Calu3 (cell line): ENCODE data around the gene RPP40. TPM values are rescaled to one million over a fixed set of nuclear protein-coding genes. Genes with fewer than 3 reads are reported as not detected.

ENCODE experiments used
- BruUV-seq: library from RNA; stranded (reverse); fragments of 400-500 nt; replicated peaks from 2 replicates; lab custom pipeline; 2021; lab: Mats Ljungman, UMichigan
- CTCF ChIA-PET: fragments of 300-600 bp; sonication (Branson Sonifier 250); formaldehyde crosslinking; loops from one replicate; lab custom pipeline; 2022; ENCODE audit warnings: antibody characterized with exemption; lab: Charles Lee
- DNase-seq: peaks from one replicate; pipeline ENCODE4 v3.0.0; 2022
- H3K27ac Mint-ChIP-seq: one replicate; pipeline ENCODE4 v1.8.0; 2022; ENCODE audit warnings: mixed read lengths; ENCODE audit not compliant: unreplicated experiment
- H3K27me3 Mint-ChIP-seq: one replicate; pipeline ENCODE4 v1.8.0; 2022; ENCODE audit warnings: mixed read lengths; ENCODE audit not compliant: unreplicated experiment
- H3K36me3 Mint-ChIP-seq: one replicate; pipeline ENCODE4 v1.8.0; 2022; ENCODE audit warnings: mild to moderate bottlenecking, moderate library complexity, mixed read lengths; ENCODE audit not compliant: insufficient read depth, unreplicated experiment
- H3K4me1 Mint-ChIP-seq: one replicate; pipeline ENCODE4 v1.8.0; 2022; ENCODE audit warnings: mild to moderate bottlenecking, low read depth, mixed read lengths; ENCODE audit not compliant: unreplicated experiment
- H3K4me3 Mint-ChIP-seq: one replicate; pipeline ENCODE4 v1.8.0; 2022; ENCODE audit warnings: mild to moderate bottlenecking, low read depth, moderate library complexity, mixed read lengths; ENCODE audit not compliant: unreplicated experiment
- H3K9me3 Mint-ChIP-seq: one replicate; pipeline ENCODE4 v1.8.0; 2022; ENCODE audit warnings: low read depth, mixed read lengths; ENCODE audit not compliant: unreplicated experiment
- CTCF ChIP-seq: fragments of 200-600 bp; IDR thresholded peaks from one replicate; pipeline ENCODE4 v1.8.0; 2022; ENCODE audit warnings: antibody characterized with exemption; ENCODE audit not compliant: unreplicated experiment
- intact Hi-C: fragments of 100-400 bp; cut with micrococcal nuclease; formaldehyde crosslinking; loops from one replicate; pipeline ENCODE4 v1.10.0; 2022; ENCODE audit not compliant: unreplicated experiment
- total RNA-seq: library from RNA; stranded (reverse); gene quantifications from 2 replicates; pipeline ENCODE4 v1.2.3, GENCODE V29; 2022

The RPP40 gene
- total RNA-seq, 1 experiment from 2014 or later, result 11.1 TPM

- Mint-ChIP-seq H3K4me1 (no peaks in the 10 kb centered on the region), H3K36me3 (no peaks in the 10 kb centered on the region), H3K4me3 (no peak overlapping the region), H3K27ac (no peak overlapping the region), H3K27me3 (no peaks in the 10 kb centered on the region), H3K9me3 (no peaks in the 10 kb centered on the region)
- no peak for TF ChIP-seq CTCF
- BruUV-seq, result no TSS peak
- DNase-seq, result no peak
- intact Hi-C loops, result no loop called here
- CTCF ChIA-PET, result no interaction called here
These were observed 38.6 kb upstream of the RPP40 start for GRCh38 chr6:5042436-5042835.

GRCh38 chr6:5041955-5042354 is 38.1 kb upstream of the RPP40 start:
- intact Hi-C loops, result no loop called here
- Mint-ChIP-seq H3K9me3 (no peaks in the 10 kb centered on the region), H3K4me3 (no peak overlapping the region), H3K4me1 (no peaks in the 10 kb centered on the region), H3K27me3 (no peaks in the 10 kb centered on the region), H3K36me3 (no peaks in the 10 kb centered on the region), H3K27ac (no peak overlapping the region)
- CTCF ChIA-PET, result no interaction called here
- no TSS peak for BruUV-seq
- TF ChIP-seq CTCF, result no peak
- DNase-seq, result no peak

- CTCF ChIA-PET, result no interaction called here
- no TSS peak for BruUV-seq
- DNase-seq, result no peak
- peaks cover 10% of the 10 kb centered on the region for H3K4me1 Mint-ChIP-seq
- H3K27ac Mint-ChIP-seq, result no peak overlapping the region
- no peaks in the 10 kb centered on the region for H3K27me3 Mint-ChIP-seq
- H3K9me3 Mint-ChIP-seq, result no peaks in the 10 kb centered on the region
- no peak overlapping the region for H3K4me3 Mint-ChIP-seq
- no peak for TF ChIP-seq CTCF
- no peaks in the 10 kb centered on the region for H3K36me3 Mint-ChIP-seq
- intact Hi-C loops, result no loop called here
These were observed 32.4 kb upstream of the RPP40 start for GRCh38 chr6:5036269-5036668.

- no peak overlapping the region for H3K4me3 Mint-ChIP-seq
- DNase-seq, result no peak
These were observed 30.9 kb upstream of the RPP40 start for GRCh38 chr6:5034736-5035135.

More at GRCh38 chr6:5034736-5035135, 30.9 kb upstream of the RPP40 start:
- BruUV-seq, result no TSS peak
- Mint-ChIP-seq H3K4me1 (peaks cover 10% of the 10 kb centered on the region), H3K27me3 (no peaks in the 10 kb centered on the region), H3K36me3 (no peaks in the 10 kb centered on the region), H3K9me3 (no peaks in the 10 kb centered on the region), H3K27ac (no peak overlapping the region)
- no peak for TF ChIP-seq CTCF
- CTCF ChIA-PET, result no interaction called here
- intact Hi-C loops, result no loop called here
